Occipital lobe (tissue), 2 donors: ENCODE measurements around the gene CCDC159. TPM values are rescaled to one million over a fixed set of nuclear protein-coding genes. Genes with fewer than 3 reads are reported as not detected.
"Not testable (repeated sequence)": the region's sequence is repeated elsewhere in the genome, so short reads cannot be mapped to it uniquely, and the experiment has no call there.

Experiments
- DNase-seq: peaks from one replicate; lab custom pipeline; 2025; lab: John Stamatoyannopoulos, UW
- total RNA-seq: library from RNA; depleted of rRNA; stranded (reverse); fragments of >200 nt; gene quantifications from one replicate; pipeline ENCODE4 v1.2.3, GENCODE V29; 2014

The CCDC159 gene
- total RNA-seq: 2.3 TPM

GRCh38 chr19:11346104-11346940, at the start of gene CCDC159, which contains the start of gene TMEM205:
TSS of gene CCDC159 (plus strand) at chr19:11346519. CDS start at chr19:11346607, 88 bp downstream.
TSS of gene TMEM205 (minus strand) at chr19:11346268. CDS start at chr19:11345619, 649 bp downstream.
- DNase-seq: peak; percentile 99

- no peak for DNase-seq
Measured at GRCh38 chr19:11299946-11300810, 46.1 kb upstream of the CCDC159 start.

GRCh38 chr19:11300811-11301120, 45.6 kb upstream of the CCDC159 start:
- peak; percentile 36 for DNase-seq

GRCh38 chr19:11304936-11305335, 41.4 kb upstream of the CCDC159 start:
- DNase-seq: no peak

GRCh38 chr19:11306337-11306736, 40.0 kb upstream of the CCDC159 start:
- no peak for DNase-seq

- DNase-seq: not testable (repeated sequence)
Measured at GRCh38 chr19:11320278-11320995, 25.9 kb upstream of the CCDC159 start.

GRCh38 chr19:11321191-11322126, 24.9 kb upstream of the CCDC159 start:
- DNase-seq: no peak

GRCh38 chr19:11322269-11323024, 23.9 kb upstream of the CCDC159 start:
- no peak for DNase-seq

- DNase-seq: no peak
Measured at GRCh38 chr19:11323601-11324078, 22.7 kb upstream of the CCDC159 start.

- peak; percentile 31 for DNase-seq
Measured at GRCh38 chr19:11324079-11324661, 22.1 kb upstream of the CCDC159 start.

GRCh38 chr19:11324748-11325389, 21.4 kb upstream of the CCDC159 start:
- no peak for DNase-seq

GRCh38 chr19:11325544-11325943, 20.8 kb upstream of the CCDC159 start:
- no peak for DNase-seq

GRCh38 chr19:11330127-11330526, 16.2 kb upstream of the CCDC159 start:
- DNase-seq: no peak

GRCh38 chr19:11331502-11331901, 14.8 kb upstream of the CCDC159 start:
- DNase-seq: no peak

- no peak for DNase-seq
Measured at GRCh38 chr19:11332822-11333221, 13.5 kb upstream of the CCDC159 start.

- not testable (repeated sequence) for DNase-seq
Measured at GRCh38 chr19:11333838-11334237, 12.5 kb upstream of the CCDC159 start.

GRCh38 chr19:11335449-11336146, 10.7 kb upstream of the CCDC159 start:
- DNase-seq: no peak

GRCh38 chr19:11337080-11337479, 9.2 kb upstream of the CCDC159 start:
- no peak for DNase-seq
